Bone marrow (tissue), 2 donors: ENCODE data around the gene PLEKHF1.

ENCODE experiments used
- DNase-seq, 2 donors: peaks; one replicate each; lab custom pipeline; 2025; lab: John Stamatoyannopoulos, UW

Gene PLEKHF1

DNA sequence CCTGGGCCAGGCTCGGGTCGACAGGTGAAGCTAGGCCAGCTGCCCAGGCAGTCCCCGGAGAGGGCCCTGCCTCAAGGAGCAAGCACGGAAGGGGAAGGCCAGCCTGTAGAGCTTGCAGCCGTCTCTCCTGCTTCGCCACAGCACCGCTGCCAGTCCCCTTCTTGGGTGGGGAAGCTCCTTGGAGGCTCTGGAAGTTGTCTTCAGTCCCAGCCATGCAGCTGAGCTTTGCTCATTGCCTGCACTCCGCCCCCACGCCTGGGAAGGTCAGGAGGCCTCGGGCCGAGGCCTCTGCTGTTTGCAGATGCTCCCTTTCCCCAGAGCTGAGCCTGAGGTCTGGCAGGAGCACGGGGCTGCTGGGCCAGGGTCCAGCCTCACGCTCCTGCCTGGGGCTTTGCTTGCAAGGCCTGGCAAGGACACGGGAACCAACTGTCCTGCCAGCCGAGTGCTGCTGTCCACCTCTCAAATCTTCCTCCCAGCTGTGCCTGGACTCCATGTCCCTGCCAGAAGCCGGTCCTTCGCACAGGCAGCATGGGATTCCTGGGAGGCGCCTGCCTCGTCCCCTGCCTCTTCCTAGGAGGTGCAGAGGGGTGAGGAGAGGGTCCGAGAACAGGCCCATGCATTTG lies 13.3 kb downstream of the PLEKHF1 start:
- no peak for DNase-seq

GRCh38 chr19:29679598-29680210 lies 14.4 kb downstream of the PLEKHF1 start:
- DNase-seq, result no peak

DNA sequence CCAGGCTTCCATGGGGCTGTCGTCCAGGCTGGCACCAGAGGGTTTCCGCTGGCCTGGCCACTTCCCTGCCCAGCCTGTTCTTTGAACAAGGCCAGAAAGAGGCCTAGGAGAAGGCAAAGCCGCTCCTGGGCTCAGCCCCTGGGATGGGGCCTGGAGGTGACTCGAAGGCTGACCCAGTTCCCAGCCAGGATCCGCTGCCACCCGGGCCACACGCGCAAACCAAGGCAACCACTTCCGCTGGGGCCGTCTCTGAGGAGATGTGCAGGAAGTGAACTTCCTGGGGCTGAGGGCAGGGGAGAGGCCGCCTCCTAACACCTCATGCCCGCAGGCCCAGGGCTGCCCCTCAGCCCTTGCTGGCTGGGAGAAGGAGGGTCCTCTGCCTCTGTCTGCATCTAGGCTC lies 15.2 kb downstream of the PLEKHF1 start:
- DNase-seq, result peak; percentile 25 to 64

GRCh38 chr19:29680937-29681336 lies 15.7 kb downstream of the PLEKHF1 start:
- DNase-seq, result no peak

DNA sequence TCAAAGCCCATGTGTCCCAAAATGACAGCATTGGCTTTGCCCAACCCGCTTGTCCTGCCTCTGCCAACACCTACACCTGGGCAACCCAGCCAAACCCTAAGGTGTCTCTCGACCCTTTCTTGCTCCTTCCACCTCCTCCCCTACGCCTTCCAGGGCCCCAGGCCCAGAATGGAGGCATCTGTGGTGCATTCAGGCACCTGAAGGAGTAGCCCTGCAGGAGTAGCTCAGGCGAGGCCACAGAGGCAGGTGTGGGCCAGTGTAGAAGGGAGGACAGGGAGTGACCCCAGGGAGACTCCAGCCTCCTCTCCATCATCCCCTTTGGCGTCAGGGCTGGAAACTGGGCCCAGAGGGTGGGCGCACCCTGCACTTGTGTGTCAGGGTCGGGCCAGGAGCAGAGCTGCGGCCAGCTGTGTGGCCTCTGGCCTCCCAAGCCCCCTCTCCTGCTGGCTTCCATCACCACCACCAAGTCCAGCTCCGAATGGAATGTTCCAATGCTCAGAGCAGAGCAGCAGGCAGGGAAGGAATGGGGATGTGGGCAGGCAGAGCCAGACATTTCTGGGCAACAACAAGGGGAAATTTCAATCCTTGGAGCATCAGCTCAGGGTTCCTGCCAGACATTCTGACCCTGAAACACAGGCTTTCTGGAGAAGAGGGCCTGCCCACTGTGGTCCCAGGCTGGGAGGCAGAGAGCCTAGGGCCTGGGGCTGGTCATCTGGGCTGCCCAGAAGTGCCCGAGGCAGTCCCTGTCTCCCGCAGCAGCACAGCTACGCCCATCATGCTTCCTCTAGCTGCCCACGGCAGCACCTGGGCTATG lies 16.4 kb downstream of the PLEKHF1 start:
- no peak for DNase-seq

GRCh38 chr19:29682236-29682895 lies 17.1 kb downstream of the PLEKHF1 start:
- no peak for DNase-seq

DNA sequence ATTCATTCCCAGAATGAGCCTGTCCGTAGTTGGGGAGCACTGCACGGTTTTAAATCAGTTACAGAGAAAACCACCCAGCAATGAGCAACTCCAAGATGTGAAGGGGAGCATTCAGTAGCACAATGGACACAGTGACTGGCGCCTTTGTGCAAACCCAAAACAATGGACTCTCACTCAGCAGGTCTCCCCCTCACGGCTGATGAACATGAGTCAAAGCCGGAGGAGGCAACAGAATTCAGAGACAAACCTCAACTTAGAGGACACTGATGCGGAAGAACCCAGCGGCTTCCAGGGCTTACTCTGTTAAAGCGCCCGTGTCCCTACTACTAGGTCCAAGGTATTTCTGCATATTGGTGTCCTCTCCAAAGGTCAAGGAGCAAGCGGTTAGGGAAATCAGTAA lies 17.7 kb downstream of the PLEKHF1 start:
- no peak for DNase-seq

DNA sequence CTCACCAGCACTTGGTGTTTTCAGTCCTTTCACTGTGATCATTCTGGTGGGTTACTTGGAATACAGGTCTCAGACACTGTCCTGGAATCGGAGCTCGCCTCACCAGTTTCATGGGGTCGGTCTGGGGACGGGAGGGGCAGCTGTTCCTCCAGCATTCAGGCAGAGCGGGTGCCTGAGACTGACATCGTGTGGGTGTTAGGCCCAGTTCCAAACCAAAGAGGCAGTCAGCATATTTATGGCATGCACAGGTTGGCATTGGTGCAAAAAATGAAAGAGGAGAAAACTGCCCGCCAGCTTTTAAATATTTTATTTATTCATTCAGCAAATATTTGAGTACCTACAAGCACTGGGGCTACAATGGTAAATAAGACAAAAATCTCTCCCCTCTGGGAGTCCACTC lies 20.1 kb downstream of the PLEKHF1 start:
- no peak for DNase-seq

DNA sequence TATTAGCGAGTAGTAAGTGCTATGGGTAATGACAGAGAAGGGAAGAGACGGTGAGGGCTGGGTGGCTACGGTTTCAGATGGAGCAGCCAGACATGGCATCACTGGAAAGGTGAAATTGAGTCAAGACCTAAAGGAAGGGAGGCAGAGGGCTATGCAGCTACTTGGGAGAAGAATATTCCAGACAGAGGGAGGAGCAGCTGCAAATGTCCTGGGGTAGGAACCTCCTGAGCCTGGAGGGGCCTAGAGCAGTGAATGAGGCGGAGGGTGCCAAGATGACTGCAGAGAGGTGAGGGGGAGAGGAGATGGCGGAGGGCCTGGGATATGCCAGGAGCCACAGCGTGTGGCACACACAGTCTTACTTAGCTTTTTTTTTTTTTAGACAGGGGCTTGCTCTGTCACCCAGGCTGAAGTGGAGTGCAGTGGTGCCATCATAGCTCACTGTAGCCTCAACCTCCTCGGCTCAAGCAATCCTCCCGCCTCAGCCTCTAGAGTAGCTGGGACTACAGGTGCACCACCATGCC lies 21.1 kb downstream of the PLEKHF1 start:
- DNase-seq, result no peak

GRCh38 chr19:29687244-29687896 lies 22.1 kb downstream of the PLEKHF1 start:
- DNase-seq, result no peak

DNA sequence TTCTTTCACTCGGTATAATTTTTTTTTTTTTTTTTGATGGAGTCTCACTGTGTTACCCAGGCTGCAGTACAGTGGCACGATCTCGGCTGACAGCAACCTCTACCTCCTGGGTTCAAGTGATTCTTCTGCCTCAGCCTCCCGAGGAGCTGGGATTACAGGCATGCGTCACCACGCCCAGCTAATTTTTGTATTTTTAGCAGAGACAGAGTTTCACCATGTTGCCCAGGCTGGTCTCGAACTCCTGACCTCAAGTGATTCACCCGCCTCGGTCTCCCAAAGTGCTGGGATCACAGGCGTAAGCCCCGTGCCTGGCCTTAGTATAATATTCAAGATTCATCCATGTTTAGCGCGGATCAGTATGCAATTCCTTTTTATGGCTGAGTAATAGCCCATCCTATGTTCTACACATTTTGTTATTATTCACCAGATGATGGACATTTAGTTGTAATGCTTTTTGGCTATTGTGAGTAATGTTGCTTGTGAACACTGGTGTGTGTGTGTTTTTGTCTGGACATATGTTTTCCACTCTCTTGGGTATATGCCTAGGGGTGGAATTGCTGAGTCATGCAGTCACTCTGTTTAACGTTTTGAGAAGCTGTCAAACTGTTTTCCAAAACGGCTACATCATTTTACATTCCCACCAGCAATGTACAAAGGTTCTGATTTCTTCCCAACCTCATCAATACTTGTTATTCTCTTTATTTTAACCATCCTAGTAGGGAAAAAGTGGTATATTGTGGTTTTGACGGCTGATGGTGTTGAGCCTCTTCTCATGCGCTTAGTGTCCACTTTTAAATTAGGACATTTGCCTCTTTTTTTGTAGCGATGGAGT lies 22.9 kb downstream of the PLEKHF1 start:
- no peak for DNase-seq

- DNase-seq, result peak in 1 of 2 donors; percentile 15
These were observed 25.6 kb downstream of the PLEKHF1 start for GRCh38 chr19:29690842-29691241.

GRCh38 chr19:29694161-29694560 lies 28.9 kb downstream of the PLEKHF1 start:
- no peak for DNase-seq

- DNase-seq, result peak; percentile 20 to 36
These were observed 29.7 kb downstream of the PLEKHF1 start for GRCh38 chr19:29694669-29695627.

DNA sequence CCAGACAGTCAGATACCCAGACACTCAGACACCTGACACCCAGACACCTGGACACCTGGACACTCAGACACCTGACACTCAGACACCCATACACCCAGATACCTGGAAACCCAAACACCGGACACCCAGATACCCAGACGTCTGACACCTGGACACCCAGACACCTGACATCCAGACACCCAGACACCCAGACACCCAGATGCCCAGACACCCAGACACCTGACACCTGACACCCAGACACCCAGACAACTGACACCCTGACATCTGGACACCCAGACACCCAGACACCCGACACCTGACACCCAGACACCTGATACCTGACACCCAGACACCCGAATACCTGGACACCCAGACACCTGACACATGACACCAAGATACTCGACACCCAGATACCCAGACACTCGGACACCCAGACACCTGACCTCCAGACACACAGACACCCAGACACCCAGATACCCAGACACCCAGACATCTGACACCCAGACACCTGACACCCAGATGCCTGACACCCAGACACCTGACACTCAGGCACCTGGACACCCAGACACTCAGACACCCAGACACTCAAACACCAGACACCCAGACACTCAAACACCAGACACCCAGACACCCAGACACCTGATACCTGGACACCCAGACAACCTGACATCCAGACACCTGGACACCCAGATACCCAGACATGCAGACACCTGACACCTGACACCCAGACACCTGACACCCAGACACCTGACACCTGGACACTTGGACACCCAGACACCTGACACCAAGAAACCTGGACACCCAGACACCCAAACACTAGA lies 30.7 kb downstream of the PLEKHF1 start:
- DNase-seq, result no peak

DNA sequence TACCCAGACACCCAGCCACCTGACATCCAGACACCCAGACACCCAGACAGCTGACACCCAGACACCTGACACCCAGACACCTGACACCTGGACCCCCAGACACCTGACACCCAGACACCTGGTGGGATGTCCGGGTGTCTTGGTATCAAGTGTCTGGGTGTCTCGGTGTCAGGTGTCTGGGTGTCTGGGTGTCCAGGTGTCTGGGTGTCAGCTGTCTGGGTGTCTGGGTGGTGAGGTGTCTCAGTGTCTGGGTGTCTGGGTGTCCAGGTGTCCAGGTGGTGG lies 31.2 kb downstream of the PLEKHF1 start:
- no peak for DNase-seq

- DNase-seq, result no peak
These were observed 32.4 kb downstream of the PLEKHF1 start for GRCh38 chr19:29697523-29698261.

DNA sequence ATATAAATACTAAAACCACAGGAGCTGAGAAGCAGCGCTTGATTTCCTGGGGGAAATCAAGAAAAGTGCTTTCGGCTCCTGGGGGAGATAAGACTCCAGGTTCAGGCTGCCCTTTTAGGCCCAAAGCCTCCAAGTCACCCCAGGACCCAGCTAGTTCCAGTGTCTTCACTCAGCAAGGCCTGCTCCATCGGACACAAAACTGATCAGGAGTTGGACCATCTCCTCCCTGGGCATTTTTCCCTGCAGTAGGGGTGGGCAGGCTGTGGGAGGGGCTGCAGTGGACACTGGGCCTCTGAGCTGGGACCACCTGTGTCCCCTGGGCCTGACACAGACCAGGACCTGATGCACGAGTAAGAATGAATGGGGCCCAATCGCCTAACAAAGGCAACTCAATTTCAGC lies 34.6 kb downstream of the PLEKHF1 start:
- no peak for DNase-seq

DNA sequence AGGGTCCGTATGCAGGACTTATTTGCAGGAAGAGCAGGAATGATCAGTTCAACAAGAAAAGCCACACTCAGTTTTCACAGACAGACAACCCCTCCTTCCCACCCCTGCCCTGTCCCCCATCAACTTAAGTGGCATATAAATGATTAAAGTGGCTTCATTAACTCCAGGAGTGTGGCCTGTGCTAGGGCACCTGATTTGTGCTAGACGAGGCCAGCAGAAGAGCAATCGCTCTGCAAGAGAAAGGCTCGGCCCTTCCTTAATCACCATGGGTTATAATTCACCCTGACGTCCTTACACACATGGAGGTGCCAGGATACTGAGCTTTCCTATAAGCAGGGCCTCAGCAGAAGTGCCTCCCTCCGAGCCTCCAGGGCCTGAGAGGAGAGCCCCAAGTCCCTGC lies 35.2 kb downstream of the PLEKHF1 start:
- DNase-seq, result no peak
